Kidney (tissue), 14 donors: ENCODE results near the gene CEACAM16. TPM values are rescaled to one million over a fixed set of nuclear protein-coding genes. Genes with fewer than 3 reads are reported as not detected.

Source experiments
- DNase-seq, 5 donors: peaks; one replicate each; pipeline ENCODE4 v3.0.0-alpha.2; 2013 to 2020
- FAIRE-seq: peaks from 2 replicates; lab custom pipeline; 2012; peaks lifted over from hg19 to GRCh38; lab: Jason Lieb, UNC
- H3K27ac ChIP-seq, 2 donors: one replicate each; pipeline ENCODE4 v1.7.0; 2013; ENCODE audit warnings: low read depth in 2 of 2, low read length in 2 of 2, inconsistent platforms in 1 of 2
- H3K27me3 ChIP-seq: one replicate; pipeline ENCODE4 v1.7.1; 2013; ENCODE audit warnings: low read length, inconsistent platforms; ENCODE audit not compliant: control insufficient read depth, insufficient read depth
- H3K36me3 ChIP-seq, 3 donors: one replicate each; pipeline versions ENCODE4 v1.7.0 to v1.7.1; 2013; ENCODE audit warnings: low read length in 3 of 3, control low read depth in 1 of 3, inconsistent platforms in 1 of 3; ENCODE audit not compliant: insufficient read depth in 3 of 3, control insufficient read depth in 2 of 3
- H3K4me1 ChIP-seq, 3 donors: one replicate each; pipeline versions ENCODE4 v1.7.0 to v1.7.1; 2013; ENCODE audit warnings: low read length in 3 of 3, inconsistent platforms in 1 of 3, low read depth in 1 of 3; ENCODE audit not compliant: control insufficient read depth in 2 of 3, insufficient read depth in 2 of 3
- H3K4me3 ChIP-seq, 3 donors: one replicate each; pipeline versions ENCODE4 v1.7.0 to v1.8.1; 2013; ENCODE audit warnings: low read length in 3 of 3, control low read depth in 1 of 3, inconsistent platforms in 1 of 3
- H3K9ac ChIP-seq, 3 donors: one replicate each; pipeline versions ENCODE4 v1.7.0 to v1.7.1; 2013; ENCODE audit warnings: low read length in 3 of 3, control low read depth in 1 of 3, inconsistent platforms in 1 of 3
- H3K9me3 ChIP-seq, 3 donors: one replicate each; pipeline versions ENCODE4 v1.7.0 to v1.7.1; 2013; ENCODE audit warnings: low read length in 3 of 3, control low read depth in 1 of 3, inconsistent platforms in 1 of 3; ENCODE audit not compliant: control insufficient read depth in 2 of 3, insufficient read depth in 1 of 3
- intact Hi-C: fragments of 100-400 bp; cut with DNase I; formaldehyde crosslinking; loops from one replicate; pipeline ENCODE4 v1.11.1; 2022
- polyA plus RNA-seq: library from polyadenylated mRNA; stranded (reverse); fragments of 350-450 nt; fragmentation: Illumina TruSeq; extraction: RNeasy Lipid Tissue Mini Kit (QIAGEN cat#74804); gene quantifications from one replicate; pipeline ENCODE4 v1.2.3, GENCODE V29; 2014; ENCODE audit warnings: low read depth, low replicate concordance; ENCODE audit not compliant: insufficient read depth
- total RNA-seq: library from RNA; stranded (reverse); fragmentation: NEBNext Ultra II Directional; extraction: Animal tissue kit (Norgen Biotek cat#: 25700); gene quantifications from one replicate; pipeline ENCODE4 v1.2.1, GENCODE V29; 2021
- TF ChIP-seq, protein P1 (sequence below): IDR thresholded peaks from 3 replicates; pipeline ENCODE4 v1.5.1; 2012; ENCODE audit warnings: mild to moderate bottlenecking, moderate library complexity, borderline replicate concordance; ENCODE audit not compliant: insufficient read depth; ENCODE audit errors: extremely low read depth
- donor health status: control.
- donor health status: control.
- donor health status: control.
- donor health status: control.
- donor health status: control.
- donor health status: DM: yes; HTN: yes; CAD: no.
- donor health status: Normal renal cell carcinoma (clear cell type).

The CEACAM16 gene
- total and polyA plus RNA-seq, 2 donors from 2014 or later = not detected

DNA sequence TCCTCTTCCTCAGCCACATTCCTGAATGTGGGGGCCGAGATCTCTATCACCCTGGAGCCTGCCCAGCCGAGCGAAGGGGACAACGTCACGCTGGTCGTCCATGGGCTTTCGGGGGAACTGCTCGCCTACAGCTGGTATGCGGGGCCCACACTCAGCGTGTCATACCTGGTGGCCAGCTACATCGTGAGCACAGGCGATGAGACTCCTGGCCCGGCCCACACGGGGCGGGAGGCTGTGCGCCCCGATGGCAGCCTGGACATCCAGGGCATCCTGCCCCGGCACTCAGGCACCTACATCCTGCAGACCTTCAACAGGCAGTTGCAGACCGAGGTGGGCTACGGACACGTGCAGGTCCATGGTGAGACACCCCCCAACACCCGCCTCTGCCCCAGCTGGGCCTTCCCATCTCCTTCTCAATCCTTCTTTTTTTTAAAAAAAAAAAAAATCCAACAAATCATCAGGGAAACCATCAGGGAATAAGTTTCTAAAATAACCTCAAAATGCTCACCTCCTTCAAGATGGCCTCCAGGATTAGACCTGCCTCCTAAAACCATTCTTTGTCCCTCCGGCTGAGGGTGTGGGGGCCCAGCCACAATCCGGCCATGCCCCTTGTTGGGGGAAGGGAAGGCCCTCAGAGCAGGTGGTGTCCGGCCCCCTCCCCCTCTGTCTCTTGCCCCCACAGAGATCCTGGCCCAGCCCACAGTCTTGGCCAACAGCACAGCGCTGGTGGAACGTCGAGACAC lies 4.6 kb downstream of the CEACAM16 start:
- Histone ChIP-seq H3K4me3 (no peak overlapping the region), H3K4me1 (no peaks in the 10 kb centered on the region), H3K36me3 (no peaks in the 10 kb centered on the region), H3K27me3 (no peaks in the 10 kb centered on the region), H3K9ac (no peak overlapping the region), H3K9me3 (no peaks in the 10 kb centered on the region), H3K27ac (no peak overlapping the region)
- FAIRE-seq = no peak
- intact Hi-C loops = no loop called here
- TF ChIP-seq, protein P1, sequence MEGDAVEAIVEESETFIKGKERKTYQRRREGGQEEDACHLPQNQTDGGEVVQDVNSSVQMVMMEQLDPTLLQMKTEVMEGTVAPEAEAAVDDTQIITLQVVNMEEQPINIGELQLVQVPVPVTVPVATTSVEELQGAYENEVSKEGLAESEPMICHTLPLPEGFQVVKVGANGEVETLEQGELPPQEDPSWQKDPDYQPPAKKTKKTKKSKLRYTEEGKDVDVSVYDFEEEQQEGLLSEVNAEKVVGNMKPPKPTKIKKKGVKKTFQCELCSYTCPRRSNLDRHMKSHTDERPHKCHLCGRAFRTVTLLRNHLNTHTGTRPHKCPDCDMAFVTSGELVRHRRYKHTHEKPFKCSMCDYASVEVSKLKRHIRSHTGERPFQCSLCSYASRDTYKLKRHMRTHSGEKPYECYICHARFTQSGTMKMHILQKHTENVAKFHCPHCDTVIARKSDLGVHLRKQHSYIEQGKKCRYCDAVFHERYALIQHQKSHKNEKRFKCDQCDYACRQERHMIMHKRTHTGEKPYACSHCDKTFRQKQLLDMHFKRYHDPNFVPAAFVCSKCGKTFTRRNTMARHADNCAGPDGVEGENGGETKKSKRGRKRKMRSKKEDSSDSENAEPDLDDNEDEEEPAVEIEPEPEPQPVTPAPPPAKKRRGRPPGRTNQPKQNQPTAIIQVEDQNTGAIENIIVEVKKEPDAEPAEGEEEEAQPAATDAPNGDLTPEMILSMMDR = no peak
- DNase-seq = peak in 1 of 5 donors; percentile 70

DNA sequence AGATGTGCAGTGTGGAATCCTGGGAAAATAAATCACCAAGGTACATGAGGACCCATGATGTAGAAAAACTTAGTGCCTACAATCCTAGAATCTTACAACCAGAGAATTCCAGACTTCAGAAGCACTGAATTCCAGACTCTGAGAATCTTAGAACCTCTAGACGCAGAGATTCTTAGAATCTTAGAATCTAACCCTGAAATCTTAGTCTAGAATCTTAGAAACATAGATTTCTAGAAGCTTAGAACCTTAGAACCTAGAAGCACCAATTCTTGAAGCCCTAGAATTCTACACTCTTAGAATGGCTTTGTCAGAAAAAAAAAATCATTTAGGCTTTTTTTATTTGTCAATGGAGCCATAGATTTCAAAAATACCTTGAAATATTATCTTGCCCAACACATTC lies 6.0 kb downstream of the CEACAM16 start:
- H3K4me1 ChIP-seq = no peaks in the 10 kb centered on the region
- H3K9me3 ChIP-seq = no peaks in the 10 kb centered on the region
- no peaks in the 10 kb centered on the region for H3K27me3 ChIP-seq
- TF ChIP-seq, protein P1 = no peak
- FAIRE-seq (no peak), DNase-seq (no peak)
- no peaks in the 10 kb centered on the region for H3K36me3 ChIP-seq
- no peak overlapping the region for H3K27ac ChIP-seq
- intact Hi-C loops = no loop called here
- no peak overlapping the region for H3K9ac ChIP-seq
- H3K4me3 ChIP-seq = no peak overlapping the region

DNA sequence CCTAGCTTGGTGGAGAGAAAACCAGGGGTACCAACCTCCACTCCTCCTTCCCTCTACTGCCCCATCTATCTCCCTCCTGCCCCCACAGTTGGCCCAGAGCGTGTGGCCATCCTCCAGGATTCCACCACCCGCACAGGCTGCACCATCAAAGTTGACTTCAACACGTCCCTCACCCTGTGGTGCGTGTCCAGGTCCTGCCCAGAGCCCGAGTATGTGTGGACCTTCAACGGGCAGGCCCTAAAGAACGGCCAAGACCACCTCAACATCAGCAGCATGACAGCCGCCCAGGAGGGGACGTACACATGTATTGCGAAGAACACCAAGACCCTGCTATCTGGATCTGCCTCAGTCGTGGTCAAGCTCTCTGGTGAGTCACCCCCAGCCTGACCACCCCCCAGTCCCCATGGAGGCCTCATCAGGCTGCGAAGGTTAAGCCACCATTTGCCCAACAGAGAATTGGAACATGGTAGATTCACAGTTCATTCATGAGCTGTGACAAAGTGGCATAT lies 6.6 kb downstream of the CEACAM16 start:
- no peaks in the 10 kb centered on the region for H3K9me3 ChIP-seq
- H3K36me3 ChIP-seq = no peaks in the 10 kb centered on the region
- no peak for DNase-seq
- intact Hi-C loops = no loop called here
- TF ChIP-seq, protein P1 = no peak
- H3K9ac ChIP-seq = no peak overlapping the region
- FAIRE-seq = no peak
- no peak overlapping the region for H3K27ac ChIP-seq
- H3K4me3 ChIP-seq = no peak overlapping the region
- H3K4me1 ChIP-seq = no peaks in the 10 kb centered on the region
- no peaks in the 10 kb centered on the region for H3K27me3 ChIP-seq
